ENCODE data around the gene GHDC.

GRCh38 chr17:42181851-42182207 is 12.5 kb downstream of the GHDC start:
- TF ChIP-seq GATA3 (IDR thresholded peaks at IDR 0.05; ENCODE audit: low read depth, low read length) (no peak), GATA2 (IDR thresholded peaks at IDR 0.05; ENCODE audit: low read depth, low read length) (no peak)
